HFFc6 (cell line): Measurements from ENCODE around the gene MMP23B. TPM values are rescaled to one million over a fixed set of nuclear protein-coding genes. Genes with fewer than 3 reads are reported as not detected.

Experiments used
- DNase-seq: peaks from one replicate; pipeline ENCODE4 v3.0.0-alpha.2; 2018
- H3K27ac Mint-ChIP-seq: 2 replicates; pipeline ENCODE4 v1.8.0; 2020; ENCODE audit warnings: mild to moderate bottlenecking, mixed read lengths
- H3K27me3 Mint-ChIP-seq: 2 replicates; pipeline ENCODE4 v1.8.0; 2021; ENCODE audit warnings: mild to moderate bottlenecking, moderate library complexity, mixed read lengths; ENCODE audit not compliant: insufficient read depth
- H3K36me3 Mint-ChIP-seq: 2 replicates; pipeline ENCODE4 v1.8.0; 2021; ENCODE audit warnings: low read depth, mixed read lengths
- H3K4me1 Mint-ChIP-seq: 2 replicates; pipeline ENCODE4 v1.8.0; 2020; ENCODE audit warnings: low read depth, mixed read lengths
- H3K4me3 Mint-ChIP-seq: 2 replicates; pipeline ENCODE4 v1.8.0; 2020; ENCODE audit warnings: mild to moderate bottlenecking, moderate library complexity, mixed read lengths
- H3K9me3 Mint-ChIP-seq: 2 replicates; pipeline ENCODE4 v1.8.0; 2020; ENCODE audit warnings: mild to moderate bottlenecking, mixed read lengths
- CTCF ChIP-seq: fragments of 200-600 bp; sonication (generic); IDR thresholded peaks from 2 replicates; pipeline ENCODE4 v1.5.0; 2021; ENCODE audit warnings: antibody characterized with exemption, mild to moderate bottlenecking
- total RNA-seq, 6 experiments: library from RNA; stranded (reverse); fragmentation: NEBNext Ultra II Directional; extraction: Animal tissue kit (Norgen Biotek cat#: 25700); gene quantifications; 2 replicates in 1 of 6; 3 replicates in 5 of 6; pipeline ENCODE4 v1.2.3, GENCODE V29; 2021

Gene MMP23B
- total RNA-seq, 6 experiments from 2014 or later, result 2.8 to 7.1 (median 5.1) TPM

- H3K27ac Mint-ChIP-seq, result no peak overlapping the region
- H3K9me3 Mint-ChIP-seq, result no peaks in the 10 kb centered on the region
- no peak overlapping the region for H3K4me3 Mint-ChIP-seq
- H3K27me3 Mint-ChIP-seq, result peaks cover 8% of the 10 kb centered on the region; the same call in 1 of the 2 replicates
- no peaks in the 10 kb centered on the region for H3K36me3 Mint-ChIP-seq
- DNase-seq, result no peak
- TF ChIP-seq CTCF, result no peak
- H3K4me1 Mint-ChIP-seq, result no peaks in the 10 kb centered on the region
Measured at GRCh38 chr1:1603671-1604373, 28.2 kb upstream of the MMP23B start.

DNA sequence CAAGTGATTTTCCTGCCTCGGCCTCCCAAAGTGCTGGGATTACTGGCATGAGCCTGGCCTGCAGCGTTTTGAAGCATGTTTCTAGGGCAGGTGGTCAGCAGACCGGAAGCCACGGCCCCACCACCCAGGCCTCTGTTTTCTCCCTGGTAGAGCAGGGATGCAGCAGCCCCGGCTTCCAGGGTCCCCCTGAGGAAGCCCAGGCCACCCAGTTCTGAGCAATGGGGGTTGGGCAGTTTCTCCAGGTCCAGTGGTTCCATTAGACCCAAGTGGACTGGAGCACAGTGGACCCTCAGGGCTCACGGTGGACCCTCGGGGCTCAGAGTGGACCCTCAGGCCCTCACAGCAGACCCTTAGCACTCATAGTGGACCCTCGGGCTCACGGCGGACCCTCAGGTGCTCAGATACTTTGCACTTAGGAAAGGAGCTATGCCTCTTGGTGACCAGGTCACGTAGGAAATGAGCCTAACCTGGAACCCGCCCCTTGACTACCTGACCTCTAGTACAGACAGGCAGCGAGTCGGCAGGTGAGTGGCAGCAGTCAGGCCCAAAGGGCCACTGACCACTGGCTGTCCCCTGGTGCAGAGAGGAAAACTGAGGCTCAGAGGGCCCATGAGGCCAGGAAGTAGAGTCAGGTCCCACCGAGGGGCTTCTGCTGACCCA lies 27.5 kb upstream of the MMP23B start:
- no peaks in the 10 kb centered on the region for H3K4me1 Mint-ChIP-seq
- no peak for TF ChIP-seq CTCF
- no peak overlapping the region for H3K4me3 Mint-ChIP-seq
- no peaks in the 10 kb centered on the region for H3K36me3 Mint-ChIP-seq
- no peaks in the 10 kb centered on the region for H3K9me3 Mint-ChIP-seq
- no peak for DNase-seq
- H3K27me3 Mint-ChIP-seq, result peaks cover 8% of the 10 kb centered on the region; the same call in 1 of the 2 replicates
- H3K27ac Mint-ChIP-seq, result no peak overlapping the region

DNA sequence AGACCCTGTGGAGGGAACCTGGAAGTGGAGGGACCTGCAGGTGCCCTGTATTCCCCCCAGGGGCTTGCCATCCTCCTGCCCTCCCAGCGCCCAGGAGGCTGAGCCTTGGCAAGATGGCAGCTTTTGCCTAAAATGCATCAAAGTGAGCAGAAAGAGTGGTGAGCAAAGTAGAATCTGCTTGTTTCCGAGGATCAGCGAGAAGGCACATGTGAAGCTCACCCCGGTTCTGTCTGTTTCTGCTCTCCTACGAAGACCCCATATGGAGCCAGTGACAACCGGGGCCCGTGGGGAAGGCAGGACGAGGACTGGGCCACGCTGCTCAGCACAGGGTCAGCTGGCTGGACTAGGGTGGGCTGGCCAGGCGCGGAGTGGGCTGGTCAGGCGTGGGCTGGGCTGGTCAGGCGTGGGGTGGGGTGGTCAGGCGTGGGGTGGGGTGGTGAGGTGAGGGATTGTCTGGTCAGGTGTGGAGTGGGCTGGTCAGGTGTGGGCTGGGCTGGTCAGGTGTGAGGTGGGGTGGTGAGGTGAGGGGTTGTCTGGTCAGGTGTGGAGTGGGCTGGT lies 26.9 kb upstream of the MMP23B start:
- Mint-ChIP-seq H3K9me3 (no peaks in the 10 kb centered on the region), H3K27me3 (peaks cover 8% of the 10 kb centered on the region; the same call in 1 of the 2 replicates), H3K4me1 (no peaks in the 10 kb centered on the region), H3K27ac (no peak overlapping the region), H3K4me3 (no peak overlapping the region), H3K36me3 (no peaks in the 10 kb centered on the region)
- TF ChIP-seq CTCF, result no peak
- DNase-seq, result no peak

DNA sequence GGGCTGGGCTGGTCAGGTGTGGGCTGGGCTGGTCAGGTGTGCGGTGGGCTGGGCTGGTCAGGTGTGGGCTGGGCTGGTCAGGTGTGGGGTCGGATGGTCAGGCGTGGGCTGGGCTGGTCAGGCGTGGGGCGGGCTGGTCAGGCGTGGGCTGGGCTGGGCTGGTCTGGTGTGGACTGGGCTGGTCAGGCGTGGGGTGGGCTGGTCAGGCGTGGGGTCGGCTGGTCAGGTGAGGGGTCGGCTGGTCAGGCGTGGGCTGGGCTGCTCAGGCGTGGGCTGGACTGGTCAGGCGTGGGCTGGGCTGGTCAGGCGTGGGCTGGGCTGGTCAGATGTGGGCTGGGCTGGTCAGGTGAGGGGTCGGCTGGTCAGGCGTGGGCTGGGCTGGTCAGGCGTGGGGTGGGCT lies 26.2 kb upstream of the MMP23B start:
- Mint-ChIP-seq H3K27me3 (peaks cover 8% of the 10 kb centered on the region; the same call in 1 of the 2 replicates), H3K9me3 (no peaks in the 10 kb centered on the region), H3K4me3 (no peak overlapping the region), H3K27ac (no peak overlapping the region), H3K36me3 (no peaks in the 10 kb centered on the region), H3K4me1 (no peaks in the 10 kb centered on the region)
- DNase-seq, result no peak
- TF ChIP-seq CTCF, result no peak

DNA sequence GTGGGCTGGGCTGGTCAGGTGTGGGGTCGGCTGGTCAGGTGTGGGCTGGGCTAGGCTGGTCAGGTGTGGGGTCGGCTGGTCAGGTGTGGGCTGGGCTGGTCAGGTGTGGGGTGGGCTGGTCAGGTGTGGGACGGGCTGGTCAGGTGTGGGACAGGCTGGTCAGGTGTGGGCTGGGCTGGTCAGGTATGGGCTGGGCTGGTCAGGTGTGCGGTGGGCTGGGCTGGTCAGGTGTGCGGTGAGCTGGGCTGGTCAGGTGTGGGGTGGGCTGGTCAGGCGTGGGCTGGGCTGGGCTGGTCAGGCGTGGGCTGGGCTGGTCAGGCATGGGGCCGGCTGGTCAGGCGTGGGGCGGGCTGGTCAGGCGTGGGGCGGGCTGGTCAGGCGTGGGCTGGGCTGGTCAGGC lies 25.7 kb upstream of the MMP23B start:
- no peak for DNase-seq
- no peaks in the 10 kb centered on the region for H3K9me3 Mint-ChIP-seq
- no peak overlapping the region for H3K27ac Mint-ChIP-seq
- peaks cover 8% of the 10 kb centered on the region; the same call in 1 of the 2 replicates for H3K27me3 Mint-ChIP-seq
- no peaks in the 10 kb centered on the region for H3K36me3 Mint-ChIP-seq
- no peaks in the 10 kb centered on the region for H3K4me1 Mint-ChIP-seq
- no peak overlapping the region for H3K4me3 Mint-ChIP-seq
- TF ChIP-seq CTCF, result no peak
